ENCODE results near the gene SYT1.
"Not testable (repeated sequence)": the region's sequence is repeated elsewhere in the genome, so short reads cannot be mapped to it uniquely, and the experiment has no call there.

The SYT1 gene

GRCh38 chr12:78864403-78864869 is at the start of gene SYT1:
Gene SYT1 (plus strand): TSS chr12:78864774.
- Histone ChIP-seq H3K36me3 (ENCODE audit: insufficient read depth, low read length) (no peaks in the 10 kb centered on the region), H3K27ac (no peak within 1 kb of the TSS), H3K4me3 (peak within 1 kb of the TSS; percentile 89), H3K9ac (ENCODE audit: insufficient read length) (peak within 1 kb of the TSS; percentile 38), H3K9me3 (ENCODE audit: low read depth, low read length) (no peaks in the 10 kb centered on the region)
- TF ChIP-seq FOXP2 (optimal IDR thresholded peaks at IDR 0.05; ENCODE audit: control extremely low read depth, extremely low read length, insufficient read depth) (no peak), POLR2AphosphoS5 (IDR thresholded peaks at IDR 0.05; ENCODE audit: borderline replicate concordance, low read depth, low read length) (peak; percentile 67), EZH2 (IDR thresholded peaks at IDR 0.05) (no peak)
- no peak for DNase-seq (ENCODE audit: low read depth, low spot score)

- no peaks in the 10 kb centered on the region for H3K36me3 ChIP-seq (ENCODE audit: insufficient read depth, low read length)
- DNase-seq (ENCODE audit: low read depth, low spot score) = no peak
- H3K9ac ChIP-seq (ENCODE audit: insufficient read length) = no peak overlapping the region
- no peaks in the 10 kb centered on the region for H3K9me3 ChIP-seq (ENCODE audit: low read depth, low read length)
- H3K27ac ChIP-seq = no peak overlapping the region
- TF ChIP-seq FOXP2 (optimal IDR thresholded peaks at IDR 0.05; ENCODE audit: control extremely low read depth, extremely low read length, insufficient read depth) = no peak
- no peak for TF ChIP-seq POLR2AphosphoS5 (IDR thresholded peaks at IDR 0.05; ENCODE audit: borderline replicate concordance, low read depth, low read length)
- H3K4me3 ChIP-seq = no peak overlapping the region
These were observed 46.1 kb upstream of the SYT1 start for GRCh38 chr12:78818487-78818886.

- no peak for DNase-seq (ENCODE audit: low read depth, low spot score)
- no peak overlapping the region for H3K9ac ChIP-seq (ENCODE audit: insufficient read length)
- H3K9me3 ChIP-seq (ENCODE audit: low read depth, low read length) = no peaks in the 10 kb centered on the region
- H3K36me3 ChIP-seq (ENCODE audit: insufficient read depth, low read length) = no peaks in the 10 kb centered on the region
- TF ChIP-seq EZH2 (IDR thresholded peaks at IDR 0.05) = no peak
- no peak for TF ChIP-seq POLR2AphosphoS5 (IDR thresholded peaks at IDR 0.05; ENCODE audit: borderline replicate concordance, low read depth, low read length)
- TF ChIP-seq FOXP2 (optimal IDR thresholded peaks at IDR 0.05; ENCODE audit: control extremely low read depth, extremely low read length, insufficient read depth) = no peak
- H3K27ac ChIP-seq = no peak overlapping the region
- H3K4me3 ChIP-seq = no peak overlapping the region
These were observed 43.6 kb upstream of the SYT1 start for GRCh38 chr12:78820946-78821345.

- Histone ChIP-seq H3K27ac (no peak overlapping the region), H3K4me3 (no peak overlapping the region), H3K36me3 (ENCODE audit: insufficient read depth, low read length) (no peaks in the 10 kb centered on the region), H3K9ac (ENCODE audit: insufficient read length) (no peak overlapping the region), H3K9me3 (ENCODE audit: low read depth, low read length) (no peaks in the 10 kb centered on the region)
- TF ChIP-seq POLR2AphosphoS5 (IDR thresholded peaks at IDR 0.05; ENCODE audit: borderline replicate concordance, low read depth, low read length) (no peak), EZH2 (IDR thresholded peaks at IDR 0.05) (no peak), FOXP2 (optimal IDR thresholded peaks at IDR 0.05; ENCODE audit: control extremely low read depth, extremely low read length, insufficient read depth) (no peak)
- no peak for DNase-seq (ENCODE audit: low read depth, low spot score)
These were observed 39.7 kb upstream of the SYT1 start for GRCh38 chr12:78824918-78825317.

GRCh38 chr12:78829690-78830089 is 34.9 kb upstream of the SYT1 start:
- no peak overlapping the region for H3K4me3 ChIP-seq
- H3K27ac ChIP-seq = no peak overlapping the region
- no peak for TF ChIP-seq POLR2AphosphoS5 (IDR thresholded peaks at IDR 0.05; ENCODE audit: borderline replicate concordance, low read depth, low read length)
- no peak for TF ChIP-seq EZH2 (IDR thresholded peaks at IDR 0.05)
- no peak for TF ChIP-seq FOXP2 (optimal IDR thresholded peaks at IDR 0.05; ENCODE audit: control extremely low read depth, extremely low read length, insufficient read depth)

GRCh38 chr12:78835493-78835892 is 29.1 kb upstream of the SYT1 start:
- no peak for DNase-seq (ENCODE audit: low read depth, low spot score)
- TF ChIP-seq FOXP2 (optimal IDR thresholded peaks at IDR 0.05; ENCODE audit: control extremely low read depth, extremely low read length, insufficient read depth) (no peak), EZH2 (IDR thresholded peaks at IDR 0.05) (no peak), POLR2AphosphoS5 (IDR thresholded peaks at IDR 0.05; ENCODE audit: borderline replicate concordance, low read depth, low read length) (no peak)

More at GRCh38 chr12:78829690-78830089, 34.9 kb upstream of the SYT1 start:
- no peak for DNase-seq (ENCODE audit: low read depth, low spot score)
- H3K9ac ChIP-seq (ENCODE audit: insufficient read length) = no peak overlapping the region
- H3K36me3 ChIP-seq (ENCODE audit: insufficient read depth, low read length) = no peaks in the 10 kb centered on the region
- H3K9me3 ChIP-seq (ENCODE audit: low read depth, low read length) = no peaks in the 10 kb centered on the region

GRCh38 chr12:78840518-78841019 is 24.0 kb upstream of the SYT1 start:
- H3K36me3 ChIP-seq (ENCODE audit: insufficient read depth, low read length); H3K9ac ChIP-seq (ENCODE audit: insufficient read length); H3K9me3 ChIP-seq (ENCODE audit: low read depth, low read length); H3K4me3 ChIP-seq; H3K27ac ChIP-seq; DNase-seq (ENCODE audit: low read depth, low spot score): not testable (repeated sequence)

More at GRCh38 chr12:78835493-78835892, 29.1 kb upstream of the SYT1 start:
- H3K9ac ChIP-seq (ENCODE audit: insufficient read length) = no peak overlapping the region
- no peak overlapping the region for H3K4me3 ChIP-seq
- H3K9me3 ChIP-seq (ENCODE audit: low read depth, low read length) = no peaks in the 10 kb centered on the region
- H3K27ac ChIP-seq = no peak overlapping the region
- H3K36me3 ChIP-seq (ENCODE audit: insufficient read depth, low read length) = no peaks in the 10 kb centered on the region

- Histone ChIP-seq H3K9ac (ENCODE audit: insufficient read length) (no peak overlapping the region), H3K36me3 (ENCODE audit: insufficient read depth, low read length) (no peaks in the 10 kb centered on the region), H3K4me3 (no peak overlapping the region), H3K9me3 (ENCODE audit: low read depth, low read length) (no peaks in the 10 kb centered on the region), H3K27ac (no peak overlapping the region)
- DNase-seq (ENCODE audit: low read depth, low spot score) = no peak
- TF ChIP-seq FOXP2 (optimal IDR thresholded peaks at IDR 0.05; ENCODE audit: control extremely low read depth, extremely low read length, insufficient read depth) (no peak), EZH2 (IDR thresholded peaks at IDR 0.05) (no peak), POLR2AphosphoS5 (IDR thresholded peaks at IDR 0.05; ENCODE audit: borderline replicate concordance, low read depth, low read length) (no peak)
These were observed 11.3 kb upstream of the SYT1 start for GRCh38 chr12:78853231-78853630.
